KMS-11 (cell line): Measurements from ENCODE around the gene ESPL1.

ENCODE experiments used
- H2AFZ ChIP-seq: fragments of 200-600 bp; sonication (generic); 2 replicates; pipeline ENCODE4 v1.6.1; 2016; ENCODE audit warnings: antibody characterized with exemption, mixed run types, low read depth
- H3K27ac ChIP-seq: fragments of 200-600 bp; sonication (generic); 2 replicates; pipeline ENCODE4 v1.6.1; 2016; ENCODE audit warnings: mild to moderate bottlenecking, mixed run types
- H3K27me3 ChIP-seq: fragments of 200-600 bp; sonication (generic); 2 replicates; pipeline ENCODE4 v1.6.1; 2017; ENCODE audit warnings: mild to moderate bottlenecking, low read depth, mixed run types, moderate library complexity; ENCODE audit not compliant: insufficient read depth
- H3K36me3 ChIP-seq: fragments of 200-600 bp; sonication (generic); 2 replicates; pipeline ENCODE4 v1.6.1; 2017; ENCODE audit warnings: mild to moderate bottlenecking, mixed run types; ENCODE audit not compliant: insufficient read depth
- H3K4me1 ChIP-seq: fragments of 200-600 bp; sonication (generic); 2 replicates; pipeline ENCODE4 v1.6.1; 2016; ENCODE audit warnings: mild to moderate bottlenecking, low read depth, mixed run types; ENCODE audit not compliant: poor library complexity, severe bottlenecking
- H3K4me2 ChIP-seq: fragments of 200-600 bp; sonication (generic); 2 replicates; pipeline ENCODE4 v1.7.0; 2016; ENCODE audit warnings: mild to moderate bottlenecking, mixed run types
- H3K4me3 ChIP-seq: fragments of 200-600 bp; sonication (generic); IDR thresholded peaks from 2 replicates; pipeline ENCODE4 v1.6.1; 2017; ENCODE audit warnings: low read depth, low read length, mixed read lengths; ENCODE audit not compliant: insufficient read depth
- H3K79me2 ChIP-seq: fragments of 200-600 bp; sonication (generic); 2 replicates; pipeline ENCODE4 v1.6.1; 2016; ENCODE audit warnings: low read depth, mixed run types; ENCODE audit not compliant: insufficient read depth
- H3K9ac ChIP-seq: fragments of 200-600 bp; sonication (generic); 2 replicates; pipeline ENCODE4 v1.6.1; 2016; ENCODE audit warnings: mild to moderate bottlenecking, mixed run types
- H4K20me1 ChIP-seq: fragments of 200-600 bp; sonication (generic); 2 replicates; pipeline ENCODE4 v1.6.1; 2016; ENCODE audit warnings: mild to moderate bottlenecking, mixed run types; ENCODE audit not compliant: insufficient read depth
- CTCF ChIP-seq: fragments of 200-600 bp; sonication (generic); conservative IDR thresholded peaks from 2 replicates; pipeline ENCODE4 v1.6.1; 2017; ENCODE audit warnings: low read depth, mild to moderate bottlenecking, antibody characterized with exemption, low read length, moderate library complexity, mixed read lengths

Gene ESPL1

GRCh38 chr12:53276511-53276910 is 8.4 kb downstream of the ESPL1 start:
- Histone ChIP-seq H2AFZ (no peak overlapping the region), H3K9ac (no peak overlapping the region), H3K36me3 (peaks cover 5% of the 10 kb centered on the region; the same call in 1 of the 2 replicates)

GRCh38 chr12:53277981-53278380 is 9.9 kb downstream of the ESPL1 start:
- no peaks in the 10 kb centered on the region for H3K79me2 ChIP-seq

More at GRCh38 chr12:53276511-53276910, 8.4 kb downstream of the ESPL1 start:
- no peaks in the 10 kb centered on the region for H3K27me3 ChIP-seq
- H3K27ac ChIP-seq, result no peak overlapping the region
- no peaks in the 10 kb centered on the region for H4K20me1 ChIP-seq
- H3K4me3 ChIP-seq, result no peak overlapping the region
- H3K4me1 ChIP-seq, result no peaks in the 10 kb centered on the region
- no peak overlapping the region for H3K4me2 ChIP-seq
- TF ChIP-seq CTCF, result no peak
- H3K79me2 ChIP-seq, result no peaks in the 10 kb centered on the region

GRCh38 chr12:53279283-53279869 is 11.3 kb downstream of the ESPL1 start:
- H3K4me3 ChIP-seq, result no peak overlapping the region
- no peak overlapping the region for H3K9ac ChIP-seq
- H3K4me1 ChIP-seq, result no peaks in the 10 kb centered on the region
- H2AFZ ChIP-seq, result no peak overlapping the region
- TF ChIP-seq CTCF, result no peak
- no peaks in the 10 kb centered on the region for H3K79me2 ChIP-seq
- H3K27me3 ChIP-seq, result no peaks in the 10 kb centered on the region
- H3K27ac ChIP-seq, result no peak overlapping the region
- H3K4me2 ChIP-seq, result no peak overlapping the region
- no peaks in the 10 kb centered on the region for H4K20me1 ChIP-seq
- H3K36me3 ChIP-seq, result peaks cover 25% of the 10 kb centered on the region; the same call in 1 of the 2 replicates

More at GRCh38 chr12:53277981-53278380, 9.9 kb downstream of the ESPL1 start:
- Histone ChIP-seq H3K4me1 (no peaks in the 10 kb centered on the region), H3K36me3 (peaks cover 17% of the 10 kb centered on the region; the same call in 1 of the 2 replicates), H3K4me3 (no peak overlapping the region), H3K9ac (no peak overlapping the region), H3K27ac (no peak overlapping the region), H3K4me2 (no peak overlapping the region), H4K20me1 (no peaks in the 10 kb centered on the region), H3K27me3 (no peaks in the 10 kb centered on the region), H2AFZ (no peak overlapping the region)
- TF ChIP-seq CTCF, result no peak

- peaks cover 25% of the 10 kb centered on the region; the same call in 1 of the 2 replicates for H3K36me3 ChIP-seq
- H3K9ac ChIP-seq, result no peak overlapping the region
- H2AFZ ChIP-seq, result no peak overlapping the region
- H3K27me3 ChIP-seq, result no peaks in the 10 kb centered on the region
- no peaks in the 10 kb centered on the region for H3K79me2 ChIP-seq
- no peak for TF ChIP-seq CTCF
- no peaks in the 10 kb centered on the region for H3K4me1 ChIP-seq
- no peak overlapping the region for H3K4me3 ChIP-seq
- no peak overlapping the region for H3K27ac ChIP-seq
- H3K4me2 ChIP-seq, result no peak overlapping the region
- H4K20me1 ChIP-seq, result no peaks in the 10 kb centered on the region
Measured at GRCh38 chr12:53279888-53280498, 11.9 kb downstream of the ESPL1 start.
